Measurements from ENCODE around the gene KIF15.
A peak's percentile ranks its signal among the peaks of the same experiment; 100 is the strongest.
"Not testable (repeated sequence)": the region's sequence is repeated elsewhere in the genome, so short reads cannot be mapped to it uniquely, and the experiment has no call there.

Gene KIF15

DNA sequence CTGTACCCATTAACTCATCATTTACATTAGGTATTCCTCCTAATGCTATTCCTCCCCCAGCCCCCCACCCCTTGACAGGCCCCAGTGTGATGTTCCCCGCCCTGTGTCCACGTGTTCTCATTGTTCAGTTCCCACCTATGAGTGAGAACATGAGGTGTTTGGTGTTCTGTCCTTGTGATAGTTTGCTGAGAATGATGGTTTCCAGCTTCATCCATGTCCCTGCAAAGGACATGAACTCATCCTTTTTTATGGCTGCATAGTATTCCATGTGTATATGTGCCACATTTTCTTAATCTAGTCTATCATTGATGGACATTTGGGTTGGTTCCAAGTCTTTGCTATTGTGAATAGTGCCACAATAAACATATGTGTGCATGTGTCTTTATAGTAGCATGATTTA lies 54.7 kb downstream of the KIF15 start:
- in situ Hi-C loops (cut with HindIII; ENCODE audit: low pct_ligation_motif_present, low pct_unique_long_range_greater_than_20kb, low sequenced_read_pairs); DNase-seq: not testable (repeated sequence)

DNA sequence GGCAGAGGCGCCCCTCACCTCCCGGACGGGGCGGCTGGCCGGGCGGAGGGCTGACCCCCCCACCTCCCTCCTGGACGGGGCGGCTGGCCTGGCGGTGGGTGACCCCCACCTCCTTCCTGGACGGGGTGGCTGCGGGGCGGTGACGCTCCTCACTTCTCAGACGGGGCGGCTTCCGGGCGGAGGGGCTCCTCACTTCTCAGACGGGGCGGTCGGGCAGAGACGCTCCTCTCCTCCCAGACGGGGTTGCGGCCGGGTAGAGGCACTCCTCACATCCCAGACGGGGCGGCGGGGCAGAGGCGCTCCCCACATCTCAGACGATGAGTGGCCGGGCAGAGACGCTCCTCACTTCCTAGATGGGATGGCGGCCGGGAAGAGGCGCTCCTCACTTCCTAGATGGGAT lies 59.6 kb downstream of the KIF15 start:
- in situ Hi-C loops (cut with HindIII; ENCODE audit: low pct_ligation_motif_present, low pct_unique_long_range_greater_than_20kb, low sequenced_read_pairs); DNase-seq: not testable (repeated sequence)

DNA sequence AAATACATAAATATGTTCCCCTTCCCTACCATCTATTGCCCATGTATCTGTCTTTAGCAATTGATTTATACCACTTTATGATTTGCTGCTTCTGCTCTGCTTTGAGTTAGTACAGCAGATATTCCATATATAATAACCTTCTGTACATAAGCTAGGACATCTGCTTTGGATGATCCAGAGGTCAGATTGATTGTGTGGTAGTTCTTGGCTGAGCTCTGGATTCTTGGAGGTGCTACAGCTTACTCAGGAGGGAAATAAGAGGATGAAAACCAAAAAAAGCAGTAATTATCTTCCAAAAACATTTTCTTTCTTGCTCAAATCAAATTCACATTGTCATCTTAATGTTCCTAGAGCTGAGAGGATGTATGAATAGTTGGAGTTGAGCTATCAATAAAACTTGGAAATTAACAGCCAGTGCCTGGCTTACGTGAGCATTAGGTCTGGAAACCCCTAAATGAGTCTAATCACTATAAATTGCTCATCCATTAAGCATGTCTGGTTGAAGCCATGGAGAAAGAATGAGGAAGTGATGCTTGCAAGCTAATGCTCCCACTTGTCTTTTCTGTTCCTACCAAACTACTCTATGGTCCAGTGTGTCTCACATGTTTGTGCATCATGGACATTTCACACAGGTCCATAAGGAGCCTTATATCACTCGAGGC lies 63.8 kb downstream of the KIF15 start:
- in situ Hi-C loops (cut with HindIII; ENCODE audit: low pct_ligation_motif_present, low pct_unique_long_range_greater_than_20kb, low sequenced_read_pairs): no loop called here
- DNase-seq: peak; percentile 4

DNA sequence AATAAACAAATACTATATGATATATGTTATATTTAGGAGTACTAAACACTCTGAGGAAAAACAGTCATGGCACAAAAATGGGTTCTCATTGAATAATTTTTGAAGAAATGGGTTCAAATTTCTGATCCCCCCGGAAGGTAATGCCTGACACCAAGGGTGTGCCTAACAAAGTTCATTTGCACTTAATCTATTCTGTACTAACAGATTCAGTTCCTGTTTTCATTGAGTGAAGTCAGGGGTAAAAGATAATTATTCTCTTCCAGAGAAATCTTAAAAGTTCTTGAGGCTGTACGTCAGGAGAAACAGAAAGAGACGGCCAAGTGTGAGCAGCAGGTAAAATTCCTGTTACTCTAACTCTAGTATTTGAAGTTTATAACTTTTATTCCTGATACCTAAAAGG lies 65.6 kb downstream of the KIF15 start:
- in situ Hi-C loops (cut with HindIII; ENCODE audit: low pct_ligation_motif_present, low pct_unique_long_range_greater_than_20kb, low sequenced_read_pairs): no loop called here
- DNase-seq: no peak

DNA sequence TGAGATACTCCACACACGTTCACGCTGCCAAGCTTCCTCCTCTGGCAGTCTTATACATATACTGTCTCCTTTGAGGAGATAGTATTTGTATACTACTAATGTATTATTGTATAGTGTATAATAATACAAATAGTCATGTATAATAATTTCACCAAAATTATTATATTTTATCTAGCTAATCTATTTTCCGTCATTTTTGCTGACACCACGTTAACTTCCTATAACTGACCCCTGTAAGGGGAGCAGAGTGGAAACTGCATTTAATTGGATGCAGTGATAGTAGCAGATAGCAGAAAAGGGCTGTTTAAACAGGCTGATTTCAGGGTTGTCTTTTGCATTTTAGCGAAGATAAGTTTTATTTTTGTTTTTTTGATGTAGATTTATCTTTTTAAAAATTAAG lies 69.6 kb downstream of the KIF15 start:
- DNase-seq: no peak
- in situ Hi-C loops (cut with HindIII; ENCODE audit: low pct_ligation_motif_present, low pct_unique_long_range_greater_than_20kb, low sequenced_read_pairs): no loop called here

DNA sequence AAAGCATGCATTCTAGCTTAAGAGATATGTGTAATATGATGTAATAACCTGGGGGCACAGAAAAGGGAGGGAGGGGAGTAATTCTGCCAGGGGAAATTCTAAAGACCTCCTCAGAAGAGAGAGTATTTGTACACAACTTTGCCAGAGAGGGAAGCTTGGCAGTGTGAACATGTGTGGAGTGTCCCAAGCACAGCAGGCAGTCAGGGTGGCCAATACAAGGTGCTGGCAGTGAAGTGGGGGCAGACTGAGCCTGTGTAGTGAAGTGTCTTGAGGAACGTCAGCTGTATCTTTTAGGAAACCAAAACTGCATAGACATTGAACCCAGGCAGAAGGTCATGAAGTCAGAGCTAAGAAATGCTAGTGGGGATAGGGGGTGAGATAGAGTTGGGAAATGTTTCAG lies 70.4 kb downstream of the KIF15 start:
- no peak for DNase-seq

DNA sequence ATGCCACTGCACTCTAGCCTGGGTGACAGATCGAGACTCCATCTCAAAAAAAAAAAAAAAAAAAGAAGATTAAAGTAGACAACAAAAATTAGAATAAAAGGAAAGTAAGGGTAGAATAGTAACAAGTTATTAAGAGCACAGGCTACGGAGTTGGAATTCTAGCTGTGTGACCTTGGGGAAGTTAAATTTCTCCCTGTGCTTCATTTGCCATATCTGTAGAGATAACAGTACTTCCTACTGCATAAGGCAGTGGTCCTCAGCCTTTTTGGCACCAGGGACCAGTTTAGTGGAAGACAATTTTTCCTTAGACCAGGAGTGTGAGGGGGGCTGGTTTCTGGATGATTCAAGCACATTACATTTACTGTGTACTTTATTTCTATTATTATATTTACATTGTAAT lies 71.4 kb downstream of the KIF15 start:
- in situ Hi-C loops (cut with HindIII; ENCODE audit: low pct_ligation_motif_present, low pct_unique_long_range_greater_than_20kb, low sequenced_read_pairs): no loop called here
- DNase-seq: no peak

More for the DNA sequence above, 70.4 kb downstream of the KIF15 start:
- in situ Hi-C loops (cut with HindIII; ENCODE audit: low pct_ligation_motif_present, low pct_unique_long_range_greater_than_20kb, low sequenced_read_pairs): no loop called here

DNA sequence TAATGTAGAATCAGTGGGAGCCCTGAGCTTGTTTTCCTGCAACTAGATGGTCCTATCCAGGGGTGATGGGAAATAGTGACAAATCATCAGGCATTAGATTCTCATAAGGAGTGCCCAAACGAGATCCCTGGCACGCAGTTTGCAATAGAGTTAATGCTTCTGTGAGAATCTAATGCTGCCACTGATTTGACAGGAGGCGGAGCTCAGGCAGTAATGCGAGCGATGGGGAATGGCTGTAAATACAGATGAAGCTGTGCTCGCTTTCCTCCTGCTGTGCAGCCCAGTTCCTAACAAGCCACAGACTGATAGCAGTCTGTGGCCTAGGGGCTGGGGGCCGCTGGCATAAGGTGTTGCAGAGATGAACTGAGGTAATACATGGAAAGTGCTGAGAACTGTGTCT lies 71.8 kb downstream of the KIF15 start:
- in situ Hi-C loops (cut with HindIII; ENCODE audit: low pct_ligation_motif_present, low pct_unique_long_range_greater_than_20kb, low sequenced_read_pairs): no loop called here
- no peak for DNase-seq

DNA sequence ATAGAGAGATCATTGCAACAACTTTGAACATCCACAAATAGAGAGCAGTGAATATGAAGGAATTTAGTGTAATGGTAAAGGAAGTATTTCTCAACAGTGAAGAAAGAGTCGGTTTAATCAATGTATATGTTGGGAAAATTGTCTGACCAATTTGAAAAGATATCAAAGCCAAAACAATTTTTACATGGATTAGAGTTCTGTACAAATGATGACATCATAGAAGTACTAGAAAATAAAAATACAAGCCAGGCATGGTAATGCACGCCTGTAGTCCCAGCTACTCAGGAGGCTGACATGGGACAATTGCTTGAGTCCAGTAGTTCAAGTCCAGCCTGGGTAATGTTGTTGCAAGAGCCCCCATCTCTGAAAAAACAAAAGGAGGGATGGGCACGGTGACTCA lies 74.1 kb downstream of the KIF15 start:
- in situ Hi-C loops (cut with HindIII; ENCODE audit: low pct_ligation_motif_present, low pct_unique_long_range_greater_than_20kb, low sequenced_read_pairs): no loop called here

DNA sequence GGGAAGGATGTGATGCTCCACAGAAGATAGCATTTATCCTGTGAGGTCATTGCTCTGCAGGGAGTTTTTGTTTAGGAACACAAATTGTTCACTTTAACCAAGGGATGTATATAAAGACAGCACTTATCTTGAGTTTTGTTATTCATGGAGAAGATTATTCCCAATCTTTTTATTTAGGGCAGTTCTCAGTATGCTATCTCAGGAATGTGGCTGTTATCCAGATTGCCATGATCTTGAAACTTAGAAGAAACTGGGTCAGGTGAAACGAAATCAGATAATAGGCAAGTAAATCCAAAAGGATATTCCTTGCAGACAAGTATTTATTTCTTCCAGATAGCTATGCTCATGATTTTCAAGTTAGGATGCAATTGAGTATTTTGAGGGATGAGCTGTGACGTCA lies 80.8 kb downstream of the KIF15 start:
- in situ Hi-C loops (cut with HindIII; ENCODE audit: low pct_ligation_motif_present, low pct_unique_long_range_greater_than_20kb, low sequenced_read_pairs): no loop called here
- no peak for DNase-seq

More for the DNA sequence above, 74.1 kb downstream of the KIF15 start:
- DNase-seq: no peak

DNA sequence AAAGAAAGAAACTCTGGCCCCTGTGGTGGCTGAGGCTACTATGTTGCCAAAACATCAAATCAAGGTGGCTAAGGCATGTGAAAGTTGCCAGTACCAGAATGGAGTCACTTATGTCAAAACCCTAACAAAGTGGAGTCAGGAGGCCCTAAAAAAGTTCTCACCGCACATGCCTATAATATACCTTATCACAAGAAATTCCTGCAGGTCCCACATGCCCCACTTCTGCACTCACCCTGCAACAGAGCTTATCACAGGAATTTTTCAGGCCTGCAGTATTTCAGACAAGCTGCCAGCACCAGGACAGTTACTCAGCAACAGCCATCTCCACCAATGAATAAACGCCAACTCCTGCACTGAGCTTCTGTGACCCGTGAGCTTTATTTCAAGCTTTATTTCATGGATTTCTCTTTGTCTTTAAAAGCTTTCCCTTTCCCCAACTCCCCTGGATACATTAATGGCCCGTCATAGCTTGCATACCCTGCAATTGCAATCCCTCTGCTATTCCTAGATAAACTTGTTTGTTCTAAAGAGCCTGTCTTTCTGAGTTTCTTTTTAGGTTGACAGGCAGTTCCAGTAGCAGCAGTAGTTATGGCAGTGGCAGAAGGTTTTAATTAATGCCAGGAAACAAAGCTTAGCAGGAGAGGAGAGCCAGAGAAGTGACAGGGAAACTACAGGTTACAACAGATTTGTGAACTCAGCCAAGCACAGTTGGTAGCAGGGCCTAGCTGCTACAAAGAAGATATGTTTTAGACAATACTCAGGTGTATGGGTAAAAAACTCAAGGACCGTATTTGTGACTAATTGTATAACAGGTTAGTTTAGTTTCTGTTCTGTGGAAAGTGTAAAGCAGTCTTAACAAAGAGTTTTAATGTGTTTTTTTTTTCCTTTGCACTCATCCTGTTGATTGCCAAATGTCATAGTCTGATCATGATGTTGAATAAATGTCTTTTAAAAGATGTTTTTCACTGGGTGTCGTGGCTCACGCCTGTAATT lies 84.2 kb downstream of the KIF15 start:
- no peak for DNase-seq
- in situ Hi-C loops (cut with HindIII; ENCODE audit: low pct_ligation_motif_present, low pct_unique_long_range_greater_than_20kb, low sequenced_read_pairs): no loop called here

DNA sequence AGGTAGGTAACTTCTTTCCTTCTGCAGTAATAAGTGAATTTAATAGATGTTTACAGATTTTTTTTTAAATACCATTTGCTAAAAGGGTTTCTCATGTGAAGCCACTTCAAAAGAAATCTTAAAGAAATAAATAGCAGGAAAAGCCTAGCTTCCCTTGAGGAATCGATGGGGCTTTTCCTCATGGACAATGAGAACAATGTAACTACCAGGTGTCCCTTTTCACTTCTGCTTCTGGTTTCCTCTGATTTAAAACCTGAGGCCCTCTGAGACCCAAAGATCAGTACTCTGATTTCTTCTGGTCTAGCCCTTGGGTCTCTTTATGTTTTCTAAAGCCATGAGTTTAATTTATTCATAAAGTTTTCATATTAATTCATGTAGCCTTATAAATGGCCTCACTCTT lies 87.0 kb downstream of the KIF15 start:
- in situ Hi-C loops (cut with HindIII; ENCODE audit: low pct_ligation_motif_present, low pct_unique_long_range_greater_than_20kb, low sequenced_read_pairs): no loop called here
- no peak for DNase-seq

DNA sequence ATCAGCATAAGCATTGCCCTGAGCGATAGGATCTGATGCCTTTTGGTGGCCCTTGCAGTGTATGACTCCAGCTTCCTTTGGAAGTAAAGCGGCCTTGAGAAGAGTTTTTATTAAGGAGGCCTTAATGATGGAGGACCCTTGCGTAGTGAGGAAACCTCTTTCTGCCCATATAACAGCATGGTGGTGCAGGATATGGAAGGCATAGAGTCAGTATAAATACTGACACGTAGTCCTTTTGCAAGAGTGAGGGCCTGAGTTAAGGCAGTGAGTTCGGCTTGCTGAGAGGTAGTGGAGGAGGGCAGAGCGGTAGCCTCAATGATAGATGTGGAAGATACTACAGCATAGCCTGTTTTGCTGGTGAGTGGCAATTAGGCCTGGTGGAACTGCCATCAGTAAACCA lies 95.1 kb downstream of the KIF15 start:
- DNase-seq; in situ Hi-C loops (cut with HindIII; ENCODE audit: low pct_ligation_motif_present, low pct_unique_long_range_greater_than_20kb, low sequenced_read_pairs): not testable (repeated sequence)

DNA sequence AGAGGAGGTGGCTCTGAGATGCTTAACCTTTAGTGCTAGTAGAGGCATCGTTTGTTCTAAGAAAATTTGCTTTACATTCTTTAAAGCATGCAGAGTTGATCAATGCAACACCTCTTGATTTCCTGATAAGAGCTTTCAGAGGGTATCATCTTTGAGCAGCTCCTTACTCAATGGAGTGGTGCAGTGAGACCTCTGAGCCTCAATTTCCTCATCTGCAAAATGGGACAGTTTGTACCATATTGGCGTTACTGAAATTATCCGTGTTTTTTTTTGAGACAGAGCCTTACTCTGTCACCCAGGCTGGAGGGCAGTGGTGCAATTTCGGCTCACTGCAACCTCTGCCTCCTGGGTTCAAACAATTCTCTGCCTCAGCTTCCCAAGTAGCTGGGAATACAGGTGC lies 98.5 kb downstream of the KIF15 start:
- no peak for DNase-seq
- in situ Hi-C loops (cut with HindIII; ENCODE audit: low pct_ligation_motif_present, low pct_unique_long_range_greater_than_20kb, low sequenced_read_pairs): no loop called here

DNA sequence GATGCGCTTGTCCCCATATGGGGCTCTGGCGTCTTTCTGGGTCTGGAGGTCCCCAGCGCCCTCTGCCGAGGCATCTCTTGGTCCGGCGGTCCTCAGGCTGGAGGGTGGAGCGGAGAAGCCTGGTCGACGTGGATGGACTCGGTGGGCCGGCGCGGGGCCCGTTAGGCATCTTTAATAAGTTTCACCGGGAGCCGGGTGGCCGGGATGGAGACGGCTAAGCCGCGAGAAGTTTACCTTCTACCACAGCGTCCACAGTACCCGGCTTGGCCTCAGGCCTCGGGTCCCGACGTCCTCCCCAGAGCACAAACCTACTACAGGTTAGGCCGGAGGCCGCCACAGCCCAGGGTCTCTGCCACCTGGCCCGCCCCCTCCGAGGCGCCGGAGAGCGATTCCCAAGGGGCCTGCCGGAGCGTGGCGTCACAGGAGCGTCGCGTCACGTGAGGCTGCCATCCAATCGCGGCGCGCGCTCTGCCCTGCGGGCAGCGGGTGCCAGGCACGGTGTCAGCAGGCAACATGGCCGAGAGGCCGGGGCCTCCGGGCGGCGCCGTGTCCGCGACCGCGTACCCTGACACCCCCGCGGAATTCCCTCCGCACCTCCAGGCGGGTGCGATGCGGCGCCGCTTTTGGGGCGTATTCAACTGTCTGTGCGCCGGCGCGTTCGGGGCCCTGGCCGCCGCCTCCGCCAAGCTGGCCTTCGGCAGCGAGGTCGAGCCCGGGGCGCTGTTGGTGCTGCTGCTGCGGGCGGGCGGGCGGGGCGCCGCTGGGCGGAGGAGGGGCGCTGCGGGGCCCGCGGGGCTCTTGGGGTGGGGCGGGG lies 100.0 kb downstream of the KIF15 start, which contains the start of gene TMEM42:
TSS of gene TMEM42 (plus strand) at position 501 of the 814 bp plus-strand sequence. CDS start at position 514, 13 bp downstream.
- peak; percentile 87 for DNase-seq
- in situ Hi-C loops (cut with HindIII; ENCODE audit: low pct_ligation_motif_present, low pct_unique_long_range_greater_than_20kb, low sequenced_read_pairs): no loop called here

DNA sequence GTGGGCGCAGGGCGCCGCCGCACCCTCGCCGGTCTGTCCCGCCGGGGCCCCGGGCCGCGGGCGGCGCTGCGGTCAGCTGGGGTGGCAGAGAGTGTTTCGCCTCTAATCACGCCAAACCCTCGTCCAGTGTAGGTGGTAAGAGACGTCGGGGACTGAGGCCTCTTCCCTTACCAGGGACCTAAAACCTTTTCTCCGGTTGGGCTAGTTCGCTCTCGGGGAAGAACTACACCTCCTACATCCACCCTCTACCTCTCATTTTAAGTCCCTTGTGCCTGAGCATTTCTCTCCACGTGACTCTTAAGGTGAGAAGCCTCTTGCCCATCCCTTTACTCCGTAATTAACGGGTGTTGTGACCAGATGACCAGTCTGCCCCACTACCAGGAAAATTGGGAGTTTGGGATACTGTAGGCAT lies 100.6 kb downstream of the KIF15 start:
- DNase-seq: no peak
- in situ Hi-C loops (cut with HindIII; ENCODE audit: low pct_ligation_motif_present, low pct_unique_long_range_greater_than_20kb, low sequenced_read_pairs): no loop called here

DNA sequence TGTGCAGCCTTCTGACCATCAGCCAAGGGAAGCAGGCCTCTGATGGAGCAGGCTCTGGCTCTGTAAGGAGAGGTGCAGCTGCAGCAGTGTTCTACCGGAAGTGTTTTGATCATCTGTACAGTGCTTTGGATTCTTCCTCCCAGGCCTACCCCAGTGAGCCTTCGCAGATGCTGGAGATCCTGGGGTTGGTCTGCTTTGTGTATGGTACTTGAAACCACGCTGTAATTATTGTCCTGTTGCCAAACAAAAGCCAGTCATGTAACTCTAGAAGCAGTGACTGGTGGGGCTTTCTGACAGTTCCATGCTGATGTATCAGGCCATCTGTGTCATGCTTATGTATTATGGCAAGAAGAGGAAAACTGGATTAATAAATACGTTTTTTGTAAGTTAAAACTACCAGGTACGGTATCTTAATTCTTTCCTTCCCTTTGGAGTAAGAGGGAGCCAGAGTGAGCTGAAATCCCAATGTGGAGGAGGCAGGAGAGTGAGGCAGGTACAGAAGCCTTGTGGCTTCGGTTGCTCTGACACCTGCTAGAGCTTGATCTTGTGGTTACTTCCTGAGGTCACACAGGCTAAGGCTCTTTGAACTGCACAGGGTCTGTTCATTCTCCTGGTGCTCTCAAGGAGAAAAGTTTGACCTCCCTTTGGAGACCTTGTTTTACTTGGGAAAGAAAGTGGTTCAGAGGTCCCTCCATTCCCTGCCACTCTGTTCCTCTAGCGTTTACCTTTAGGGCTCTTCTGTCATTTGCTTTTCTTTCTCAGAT lies 103.9 kb downstream of the KIF15 start:
- DNase-seq: no peak
- in situ Hi-C loops (cut with HindIII; ENCODE audit: low pct_ligation_motif_present, low pct_unique_long_range_greater_than_20kb, low sequenced_read_pairs): no loop called here

DNA sequence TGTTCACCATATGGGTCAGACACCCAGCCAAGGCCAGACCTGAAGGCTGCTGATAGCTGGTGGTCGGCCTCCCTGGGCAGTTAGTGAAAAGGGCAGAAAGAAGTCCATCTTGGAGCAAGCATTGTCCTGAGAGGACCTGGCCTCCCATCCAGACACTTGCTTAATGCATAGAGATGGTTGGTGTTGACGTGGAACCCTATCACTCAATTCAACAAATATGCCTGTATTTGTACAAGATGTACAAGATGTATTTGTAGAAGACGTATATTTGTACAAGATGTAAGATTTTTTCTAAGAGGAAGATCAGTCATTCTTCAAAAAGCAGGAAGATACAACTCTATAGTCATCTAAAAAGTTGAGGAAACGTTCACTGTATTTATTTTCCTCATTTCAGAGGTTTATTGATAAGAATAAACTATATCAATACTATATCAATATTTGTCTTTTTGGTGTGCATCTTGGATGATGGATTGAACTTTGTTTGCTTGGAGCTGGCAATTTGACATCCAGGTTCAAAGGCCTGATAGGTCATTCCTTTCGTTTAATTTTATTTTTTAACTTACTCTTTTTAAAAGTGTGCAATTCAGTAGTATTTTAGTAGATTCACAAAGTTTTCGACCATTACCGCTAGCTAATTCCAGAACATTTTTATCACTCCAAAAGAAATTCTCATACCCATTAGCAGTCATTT lies 106.0 kb downstream of the KIF15 start:
- in situ Hi-C loops (cut with HindIII; ENCODE audit: low pct_ligation_motif_present, low pct_unique_long_range_greater_than_20kb, low sequenced_read_pairs): no loop called here
- DNase-seq: no peak

All from ACHN (cell line).